ENCODE results near the gene SCYL1. TPM values are rescaled to one million over a fixed set of nuclear protein-coding genes. Genes with fewer than 3 reads are reported as not detected.
"Not testable (repeated sequence)": the region's sequence is repeated elsewhere in the genome, so short reads cannot be mapped to it uniquely, and the experiment has no call there.

SCYL1 gene
- total RNA-seq, 1 donor from 2014 or later: 80.0 TPM

GRCh38 chr11:65506772-65507505, 17.9 kb upstream of the SCYL1 start:
- H3K4me3 Mint-ChIP-seq (ENCODE audit: unreplicated experiment): no peak overlapping the region
- peak overlapping the region; percentile 53 for H3K27ac Mint-ChIP-seq (ENCODE audit: unreplicated experiment)
- TF ChIP-seq CTCF (IDR thresholded peaks at IDR 0.05; ENCODE audit: partially characterized antibody, unreplicated experiment): no peak
- peaks cover 23% of the 10 kb centered on the region for H3K36me3 Mint-ChIP-seq (ENCODE audit: unreplicated experiment)
- peaks cover 24% of the 10 kb centered on the region for H3K27me3 Mint-ChIP-seq (ENCODE audit: unreplicated experiment)
- H3K9me3 Mint-ChIP-seq (ENCODE audit: unreplicated experiment): peaks cover 38% of the 10 kb centered on the region
- H3K4me1 Mint-ChIP-seq (ENCODE audit: low read depth, unreplicated experiment): peaks cover 23% of the 10 kb centered on the region
- DNase-seq: no peak

- H3K4me1 Mint-ChIP-seq (ENCODE audit: low read depth, unreplicated experiment); DNase-seq; H3K4me3 Mint-ChIP-seq (ENCODE audit: unreplicated experiment); H3K9me3 Mint-ChIP-seq (ENCODE audit: unreplicated experiment); H3K36me3 Mint-ChIP-seq (ENCODE audit: unreplicated experiment); H3K27ac Mint-ChIP-seq (ENCODE audit: unreplicated experiment): not testable (repeated sequence)
- H3K27me3 Mint-ChIP-seq (ENCODE audit: unreplicated experiment): peaks cover 11% of the 10 kb centered on the region
Observed at GRCh38 chr11:65512311-65512710, 12.6 kb upstream of the SCYL1 start.

- Mint-ChIP-seq H3K9me3 (ENCODE audit: unreplicated experiment) (peaks cover 6% of the 10 kb centered on the region), H3K27ac (ENCODE audit: unreplicated experiment) (peak overlapping the region; percentile 55), H3K27me3 (ENCODE audit: unreplicated experiment) (peaks cover 6% of the 10 kb centered on the region), H3K4me1 (ENCODE audit: low read depth, unreplicated experiment) (peaks cover 6% of the 10 kb centered on the region), H3K36me3 (ENCODE audit: unreplicated experiment) (no peaks in the 10 kb centered on the region), H3K4me3 (ENCODE audit: unreplicated experiment) (peak overlapping the region; percentile 42)
- no peak for TF ChIP-seq CTCF (IDR thresholded peaks at IDR 0.05; ENCODE audit: partially characterized antibody, unreplicated experiment)
- DNase-seq: no peak
Observed at GRCh38 chr11:65516135-65516968, 8.5 kb upstream of the SCYL1 start.

- H3K9me3 Mint-ChIP-seq (ENCODE audit: unreplicated experiment); H3K4me1 Mint-ChIP-seq (ENCODE audit: low read depth, unreplicated experiment); H3K27ac Mint-ChIP-seq (ENCODE audit: unreplicated experiment); H3K36me3 Mint-ChIP-seq (ENCODE audit: unreplicated experiment); H3K27me3 Mint-ChIP-seq (ENCODE audit: unreplicated experiment); DNase-seq; H3K4me3 Mint-ChIP-seq (ENCODE audit: unreplicated experiment): not testable (repeated sequence)
Observed at GRCh38 chr11:65518941-65519549, 5.8 kb upstream of the SCYL1 start.

GRCh38 chr11:65521777-65522521, 2.9 kb upstream of the SCYL1 start:
- not testable (repeated sequence) for H3K4me3 Mint-ChIP-seq (ENCODE audit: unreplicated experiment); H3K4me1 Mint-ChIP-seq (ENCODE audit: low read depth, unreplicated experiment); H3K36me3 Mint-ChIP-seq (ENCODE audit: unreplicated experiment); DNase-seq; H3K27me3 Mint-ChIP-seq (ENCODE audit: unreplicated experiment); H3K9me3 Mint-ChIP-seq (ENCODE audit: unreplicated experiment); H3K27ac Mint-ChIP-seq (ENCODE audit: unreplicated experiment)

GRCh38 chr11:65522718-65523630, 1.9 kb upstream of the SCYL1 start:
- not testable (repeated sequence) for H3K36me3 Mint-ChIP-seq (ENCODE audit: unreplicated experiment); DNase-seq; H3K4me1 Mint-ChIP-seq (ENCODE audit: low read depth, unreplicated experiment)

GRCh38 chr11:65523631-65523968, 1.3 kb upstream of the SCYL1 start:
- not testable (repeated sequence) for H3K27me3 Mint-ChIP-seq (ENCODE audit: unreplicated experiment); H3K9me3 Mint-ChIP-seq (ENCODE audit: unreplicated experiment); H3K36me3 Mint-ChIP-seq (ENCODE audit: unreplicated experiment); DNase-seq; H3K4me1 Mint-ChIP-seq (ENCODE audit: low read depth, unreplicated experiment); H3K27ac Mint-ChIP-seq (ENCODE audit: unreplicated experiment)
- peak overlapping the region; percentile 20 for H3K4me3 Mint-ChIP-seq (ENCODE audit: unreplicated experiment)

More at GRCh38 chr11:65522718-65523630, 1.9 kb upstream of the SCYL1 start:
- H3K27ac Mint-ChIP-seq (ENCODE audit: unreplicated experiment); H3K27me3 Mint-ChIP-seq (ENCODE audit: unreplicated experiment); H3K9me3 Mint-ChIP-seq (ENCODE audit: unreplicated experiment); H3K4me3 Mint-ChIP-seq (ENCODE audit: unreplicated experiment): not testable (repeated sequence)

Data from glutamatergic neuron (in vitro differentiated cells).